Smooth muscle cell (in vitro differentiated cells): ENCODE measurements around the gene FIG4. TPM values are rescaled to one million over a fixed set of nuclear protein-coding genes. Genes with fewer than 3 reads are reported as not detected.
A peak's percentile ranks its signal among the peaks of the same experiment; 100 is the strongest.
"Not testable (repeated sequence)": the region's sequence is repeated elsewhere in the genome, so short reads cannot be mapped to it uniquely, and the experiment has no call there.

Experiments
- DNase-seq: peaks from one replicate; lab custom pipeline; 2025; ENCODE audit not compliant: unreplicated experiment; lab: John Stamatoyannopoulos, UW
- H2AFZ ChIP-seq: fragments of 200-600 bp; sonication (generic); 2 replicates; pipeline ENCODE4 v1.6.0; 2016; ENCODE audit warnings: antibody characterized with exemption, low read depth, mild to moderate bottlenecking
- H3F3A ChIP-seq: fragments of 200-600 bp; sonication (generic); 2 replicates; pipeline ENCODE4 v1.6.0; 2017; ENCODE audit warnings: antibody characterized with exemption, low read depth
- H3K27ac ChIP-seq: fragments of 200-600 bp; sonication (generic); 2 replicates; pipeline ENCODE4 v1.5.1; 2016; ENCODE audit warnings: low read depth, mild to moderate bottlenecking
- H3K27me3 ChIP-seq: fragments of 200-600 bp; sonication (generic); 2 replicates; pipeline ENCODE4 v1.6.1; 2016; ENCODE audit warnings: low read depth, mild to moderate bottlenecking
- H3K36me3 ChIP-seq: fragments of 200-600 bp; sonication (generic); 2 replicates; pipeline ENCODE4 v1.5.1; 2016; ENCODE audit warnings: low read depth
- H3K4me1 ChIP-seq: fragments of 200-600 bp; sonication (generic); 2 replicates; pipeline ENCODE4 v1.5.1; 2016; ENCODE audit warnings: low read depth
- H3K4me2 ChIP-seq: fragments of 200-600 bp; sonication (generic); 2 replicates; pipeline ENCODE4 v1.6.0; 2016; ENCODE audit warnings: mild to moderate bottlenecking
- H3K4me3 ChIP-seq: fragments of 200-600 bp; sonication (generic); 2 replicates; pipeline ENCODE4 v1.5.1; 2016; ENCODE audit warnings: mild to moderate bottlenecking
- H3K79me2 ChIP-seq: fragments of 200-600 bp; sonication (generic); 2 replicates; pipeline ENCODE4 v1.6.0; 2016; ENCODE audit warnings: low read depth, mild to moderate bottlenecking
- H3K9ac ChIP-seq: fragments of 200-600 bp; sonication (generic); 2 replicates; pipeline ENCODE4 v1.6.0; 2016; ENCODE audit warnings: low read depth
- H3K9me3 ChIP-seq: fragments of 200-600 bp; sonication (generic); replicated peaks from 2 replicates; pipeline ENCODE4 v1.5.1; 2016; ENCODE audit warnings: low read depth
- H4K20me1 ChIP-seq: fragments of 200-600 bp; sonication (generic); 2 replicates; pipeline ENCODE4 v1.6.0; 2016; ENCODE audit warnings: low read depth
- CTCF ChIP-seq: fragments of 200-600 bp; sonication (generic); IDR thresholded peaks from 2 replicates; pipeline ENCODE4 v1.5.1; 2017; ENCODE audit warnings: borderline replicate concordance, mild to moderate bottlenecking, antibody characterized with exemption; ENCODE audit not compliant: insufficient read depth, poor library complexity, severe bottlenecking
- WGBS: methylation state at CpG from one replicate; pipeline ENCODE4 v1.1.7; 2016; ENCODE audit warnings: low lambda C conversion rate; 5-methylcytosine and 5-hydroxymethylcytosine counted together
- polyA plus RNA-seq: library from polyadenylated mRNA; unstranded; fragments of >200 nt; fragmentation: Nextera tagmentation; extraction: Ambion mirVana; gene quantifications from 2 replicates; pipeline ENCODE4 v1.2.1, GENCODE V29; 2016
- total RNA-seq: library from RNA; depleted of rRNA; stranded (reverse); fragments of >200 nt; gene quantifications from 2 replicates; pipeline ENCODE4 v1.2.3, GENCODE V29; 2014

The FIG4 gene
- total and polyA plus RNA-seq, 2 experiments from 2014 or later, result 12.1 to 12.4 TPM

GRCh38 chr6:109705258-109705657, 14.2 kb downstream of the FIG4 start:
- H3K4me2 ChIP-seq, result no peak overlapping the region
- no peaks in the 10 kb centered on the region for H3K9me3 ChIP-seq
- peak; percentile 99 for TF ChIP-seq CTCF
- no peaks in the 10 kb centered on the region for H3K4me1 ChIP-seq
- no peak overlapping the region for H3K4me3 ChIP-seq
- H3K9ac ChIP-seq, result no peak overlapping the region
- no peaks in the 10 kb centered on the region for H3K36me3 ChIP-seq
- peaks cover 2% of the 10 kb centered on the region for H4K20me1 ChIP-seq
- WGBS, result 20% methylated on average over 7 of the region's 7 CpGs
- H2AFZ ChIP-seq, result no peak overlapping the region
- peak; percentile 14 for DNase-seq
- no peaks in the 10 kb centered on the region for H3K27me3 ChIP-seq
- no peak overlapping the region for H3K27ac ChIP-seq
- H3F3A ChIP-seq, result no peaks in the 10 kb centered on the region
- no peaks in the 10 kb centered on the region for H3K79me2 ChIP-seq

GRCh38 chr6:109706513-109706912, 15.4 kb downstream of the FIG4 start:
- TF ChIP-seq CTCF, result no peak
- Histone ChIP-seq H3K27me3 (no peaks in the 10 kb centered on the region), H3K4me1 (no peaks in the 10 kb centered on the region), H3K36me3 (no peaks in the 10 kb centered on the region), H3K4me2 (no peak overlapping the region), H3K27ac (no peak overlapping the region), H3K79me2 (no peaks in the 10 kb centered on the region), H3F3A (no peaks in the 10 kb centered on the region), H3K9ac (no peak overlapping the region), H3K4me3 (no peak overlapping the region), H2AFZ (no peak overlapping the region), H4K20me1 (peaks cover 4% of the 10 kb centered on the region), H3K9me3 (no peaks in the 10 kb centered on the region)
- WGBS, result 77% methylated on average over 6 of the region's 6 CpGs
- no peak for DNase-seq

GRCh38 chr6:109708099-109708498, 17.0 kb downstream of the FIG4 start:
- not testable (repeated sequence) for H3K9me3 ChIP-seq, H3K4me3 ChIP-seq, DNase-seq, H3K4me2 ChIP-seq, H3K4me1 ChIP-seq, H3K27ac ChIP-seq, H3F3A ChIP-seq, H3K36me3 ChIP-seq, H3K27me3 ChIP-seq, H3K79me2 ChIP-seq, H3K9ac ChIP-seq, H2AFZ ChIP-seq
- peaks cover 12% of the 10 kb centered on the region for H4K20me1 ChIP-seq
- WGBS, result 89% methylated on average over 2 of the region's 2 CpGs

GRCh38 chr6:109713097-109713496, 22.0 kb downstream of the FIG4 start:
- H3K36me3 ChIP-seq, result no peaks in the 10 kb centered on the region
- H3K27me3 ChIP-seq, result no peaks in the 10 kb centered on the region
- no peak for DNase-seq
- H3K4me3 ChIP-seq, result no peak overlapping the region
- H3F3A ChIP-seq, result no peaks in the 10 kb centered on the region
- peaks cover 16% of the 10 kb centered on the region for H4K20me1 ChIP-seq
- H3K9me3 ChIP-seq, result no peaks in the 10 kb centered on the region
- H3K4me2 ChIP-seq, result no peak overlapping the region
- H3K9ac ChIP-seq, result no peak overlapping the region
- WGBS, result 89% methylated on average over 8 of the region's 8 CpGs
- H3K4me1 ChIP-seq, result no peaks in the 10 kb centered on the region
- no peak for TF ChIP-seq CTCF
- H3K79me2 ChIP-seq, result no peaks in the 10 kb centered on the region
- H3K27ac ChIP-seq, result no peak overlapping the region
- H2AFZ ChIP-seq, result no peak overlapping the region
